Measurements from ENCODE around the gene PTGFRN.

GRCh38 chr1:116954440-116954839 lies 44.7 kb downstream of the PTGFRN start:
- TF ChIP-seq POLR2AphosphoS5 (IDR thresholded peaks at IDR 0.05; ENCODE audit: low read depth, low read length): no peak
- no peak for TF ChIP-seq TAF1 (IDR thresholded peaks at IDR 0.05; ENCODE audit: borderline replicate concordance, low read depth, low read length)
- no peak for TF ChIP-seq POLR2A (IDR thresholded peaks at IDR 0.05; ENCODE audit: low read depth, low read length)

Data from GM12892 (cell line).